Hematopoietic multipotent progenitor cell treated with erythropoietin and hydrocortisone succinate and interleukin-3 and kit ligand, for 15 days (in vitro differentiated cells): ENCODE results near the gene MAPRE3.
"Not testable (repeated sequence)": the region's sequence is repeated elsewhere in the genome, so short reads cannot be mapped to it uniquely, and the experiment has no call there.

ENCODE experiments used
- DNase-seq: peaks from one replicate; pipeline ENCODE4 v3.0.0-alpha.2; 2015; ENCODE audit warnings: low spot score

MAPRE3 gene

GRCh38 chr2:26970244-26970927 lies at the start of gene MAPRE3:
TSS of gene MAPRE3 (plus strand) at chr2:26970637. CDS start at chr2:27022219, 51,582 bp downstream.
- DNase-seq: peak; percentile 49

GRCh38 chr2:26921323-26921722 lies 49.1 kb upstream of the MAPRE3 start:
- DNase-seq: no peak

GRCh38 chr2:26922405-26923188 lies 47.8 kb upstream of the MAPRE3 start:
- DNase-seq: no peak

- DNase-seq: not testable (repeated sequence)
These were observed 47.3 kb upstream of the MAPRE3 start for GRCh38 chr2:26923189-26923466.

GRCh38 chr2:26924731-26925099 lies 45.7 kb upstream of the MAPRE3 start:
- DNase-seq: no peak

- no peak for DNase-seq
These were observed 45.2 kb upstream of the MAPRE3 start for GRCh38 chr2:26925100-26925791.

GRCh38 chr2:26927221-26927620 lies 43.2 kb upstream of the MAPRE3 start:
- no peak for DNase-seq

GRCh38 chr2:26932974-26933373 lies 37.5 kb upstream of the MAPRE3 start:
- DNase-seq: no peak

GRCh38 chr2:26933431-26934334 lies 36.8 kb upstream of the MAPRE3 start:
- no peak for DNase-seq

GRCh38 chr2:26934335-26934724 lies 36.1 kb upstream of the MAPRE3 start:
- no peak for DNase-seq

GRCh38 chr2:26934985-26935384 lies 35.5 kb upstream of the MAPRE3 start:
- DNase-seq: no peak

GRCh38 chr2:26936855-26937254 lies 33.6 kb upstream of the MAPRE3 start:
- no peak for DNase-seq

- DNase-seq: no peak
These were observed 31.9 kb upstream of the MAPRE3 start for GRCh38 chr2:26938399-26939118.

GRCh38 chr2:26940001-26940400 lies 30.4 kb upstream of the MAPRE3 start:
- DNase-seq: no peak

GRCh38 chr2:26941486-26941885 lies 29.0 kb upstream of the MAPRE3 start:
- DNase-seq: no peak

GRCh38 chr2:26942543-26943295 lies 27.7 kb upstream of the MAPRE3 start:
- DNase-seq: peak; percentile 56

- DNase-seq: no peak
These were observed 24.3 kb upstream of the MAPRE3 start for GRCh38 chr2:26945991-26946750.

GRCh38 chr2:26946841-26947784 lies 23.3 kb upstream of the MAPRE3 start:
- no peak for DNase-seq

GRCh38 chr2:26948800-26949199 lies 21.6 kb upstream of the MAPRE3 start:
- DNase-seq: no peak
